ENCODE measurements around the gene CTNNB1.
"Not testable (repeated sequence)": the region's sequence is repeated elsewhere in the genome, so short reads cannot be mapped to it uniquely, and the experiment has no call there.

The CTNNB1 gene

GRCh38 chr3:41276191-41276590 lies 76.9 kb downstream of the CTNNB1 start:
- Histone ChIP-seq H3K27ac (replicated peaks) (no peak overlapping the region), H3K27me3 (ENCODE audit: insufficient read depth, poor library complexity, severe bottlenecking) (no peaks in the 10 kb centered on the region), H3K4me3 (replicated peaks; ENCODE audit: insufficient read depth, low read length) (no peak overlapping the region)
- DNase-seq (ENCODE audit: low read depth in 1 of 2, low spot score in 1 of 2), result no peak
- TF ChIP-seq CTCF (IDR thresholded peaks at IDR 0.05; ENCODE audit: insufficient read depth, low read length) (no peak), SPI1 (IDR thresholded peaks at IDR 0.05; ENCODE audit: borderline replicate concordance, low read depth) (no peak), POLR2AphosphoS5 (IDR thresholded peaks at IDR 0.05; ENCODE audit: low read depth) (no peak), REST (IDR thresholded peaks at IDR 0.05; ENCODE audit: insufficient replicate concordance, low read depth) (no peak), GABPA (IDR thresholded peaks at IDR 0.05; ENCODE audit: low read depth) (no peak)

- TF ChIP-seq SPI1 (IDR thresholded peaks at IDR 0.05; ENCODE audit: borderline replicate concordance, low read depth), result no peak
- no peak for TF ChIP-seq CTCF (IDR thresholded peaks at IDR 0.05; ENCODE audit: insufficient read depth, low read length)
- TF ChIP-seq GABPA (IDR thresholded peaks at IDR 0.05; ENCODE audit: low read depth), result no peak
- no peak for TF ChIP-seq POLR2AphosphoS5 (IDR thresholded peaks at IDR 0.05; ENCODE audit: low read depth)
- no peak for TF ChIP-seq REST (IDR thresholded peaks at IDR 0.05; ENCODE audit: insufficient replicate concordance, low read depth)
- DNase-seq (ENCODE audit: low read depth in 1 of 2, low spot score in 1 of 2), result no peak
- no peak overlapping the region for H3K27ac ChIP-seq (replicated peaks)
- H3K4me3 ChIP-seq (replicated peaks; ENCODE audit: insufficient read depth, low read length), result no peak overlapping the region
- no peaks in the 10 kb centered on the region for H3K27me3 ChIP-seq (ENCODE audit: insufficient read depth, poor library complexity, severe bottlenecking)
Observed at GRCh38 chr3:41277790-41278465, 78.6 kb downstream of the CTNNB1 start.

- H3K4me3 ChIP-seq (replicated peaks; ENCODE audit: insufficient read depth, low read length); DNase-seq (ENCODE audit: low read depth in 1 of 2, low spot score in 1 of 2); H3K27me3 ChIP-seq (ENCODE audit: insufficient read depth, poor library complexity, severe bottlenecking); H3K27ac ChIP-seq (replicated peaks): not testable (repeated sequence)
Observed at GRCh38 chr3:41284934-41285333, 85.6 kb downstream of the CTNNB1 start.

- TF ChIP-seq REST (IDR thresholded peaks at IDR 0.05; ENCODE audit: insufficient replicate concordance, low read depth) (no peak), GABPA (IDR thresholded peaks at IDR 0.05; ENCODE audit: low read depth) (no peak), SPI1 (IDR thresholded peaks at IDR 0.05; ENCODE audit: borderline replicate concordance, low read depth) (no peak), POLR2AphosphoS5 (IDR thresholded peaks at IDR 0.05; ENCODE audit: low read depth) (no peak), CTCF (IDR thresholded peaks at IDR 0.05; ENCODE audit: insufficient read depth, low read length) (no peak)
- H3K27ac ChIP-seq (replicated peaks), result no peak overlapping the region
- DNase-seq (ENCODE audit: low read depth in 1 of 2, low spot score in 1 of 2), result no peak
- no peak overlapping the region for H3K4me3 ChIP-seq (replicated peaks; ENCODE audit: insufficient read depth, low read length)
- H3K27me3 ChIP-seq (ENCODE audit: insufficient read depth, poor library complexity, severe bottlenecking), result no peaks in the 10 kb centered on the region
Observed at GRCh38 chr3:41286305-41286704, 87.0 kb downstream of the CTNNB1 start.
